Inflammatory macrophage (primary cell): ENCODE results near the gene CACNA1D.

Source experiments
- DNase-seq, 2 donors: peaks; one replicate each; pipeline ENCODE4 v3.0.0-alpha.2; 2020 to 2022

Gene CACNA1D

GRCh38 chr3:53833053-53833645 is 338.7 kb downstream of the CACNA1D start:
- no peak for DNase-seq

GRCh38 chr3:53833700-53834099 is 339.3 kb downstream of the CACNA1D start:
- peak; percentile 79 for DNase-seq

GRCh38 chr3:53834429-53835095 is 340.2 kb downstream of the CACNA1D start:
- DNase-seq: peak; percentile 90 to 99

GRCh38 chr3:53835257-53835656 is 340.8 kb downstream of the CACNA1D start:
- DNase-seq: no peak

GRCh38 chr3:53836084-53836872 is 341.9 kb downstream of the CACNA1D start:
- DNase-seq: no peak

- DNase-seq: peak; percentile 45 to 69
These were observed 342.9 kb downstream of the CACNA1D start for GRCh38 chr3:53837331-53837730.

GRCh38 chr3:53841296-53841695 is 346.9 kb downstream of the CACNA1D start:
- DNase-seq: no peak

- DNase-seq: no peak
These were observed 348.2 kb downstream of the CACNA1D start for GRCh38 chr3:53842436-53843194.

GRCh38 chr3:53843195-53844177 is 349.1 kb downstream of the CACNA1D start:
- DNase-seq: no peak

- DNase-seq: no peak
These were observed 350.1 kb downstream of the CACNA1D start for GRCh38 chr3:53844262-53845102.

GRCh38 chr3:53845103-53845880 is 350.9 kb downstream of the CACNA1D start:
- DNase-seq: peak; percentile 5 to 33

GRCh38 chr3:53845881-53846133 is 351.4 kb downstream of the CACNA1D start:
- no peak for DNase-seq

GRCh38 chr3:53846134-53846850 is 351.9 kb downstream of the CACNA1D start, which contains the start of the genes CHDH and IL17RB:
Gene CHDH, minus strand, starts transcription at chr3:53846419. Its CDS starts 22,411 bp downstream, at chr3:53824008.
Gene IL17RB, plus strand, starts transcription at chr3:53846568. Its CDS starts 21 bp downstream, at chr3:53846589.
- DNase-seq: no peak

- DNase-seq: no peak
These were observed 352.4 kb downstream of the CACNA1D start for GRCh38 chr3:53846851-53847155.

- DNase-seq: no peak
These were observed 355.5 kb downstream of the CACNA1D start for GRCh38 chr3:53849916-53850315.

- DNase-seq: peak in 1 of 2 donors; percentile 17
These were observed 356.5 kb downstream of the CACNA1D start for GRCh38 chr3:53850895-53851294.

GRCh38 chr3:53856964-53857363 is 362.6 kb downstream of the CACNA1D start:
- peak in 1 of 2 donors; percentile 11 for DNase-seq

GRCh38 chr3:53858096-53858741 is 363.8 kb downstream of the CACNA1D start:
- DNase-seq: peak in 1 of 2 donors; percentile 9

GRCh38 chr3:53859178-53859577 is 364.8 kb downstream of the CACNA1D start:
- DNase-seq: no peak
